ENCODE data around the gene FXYD3. TPM values are rescaled to one million over a fixed set of nuclear protein-coding genes. Genes with fewer than 3 reads are reported as not detected.

FXYD3 gene
- polyA plus RNA-seq, 1 of the 3 experiments (the other 2 are of a cell fraction), result not detected

DNA sequence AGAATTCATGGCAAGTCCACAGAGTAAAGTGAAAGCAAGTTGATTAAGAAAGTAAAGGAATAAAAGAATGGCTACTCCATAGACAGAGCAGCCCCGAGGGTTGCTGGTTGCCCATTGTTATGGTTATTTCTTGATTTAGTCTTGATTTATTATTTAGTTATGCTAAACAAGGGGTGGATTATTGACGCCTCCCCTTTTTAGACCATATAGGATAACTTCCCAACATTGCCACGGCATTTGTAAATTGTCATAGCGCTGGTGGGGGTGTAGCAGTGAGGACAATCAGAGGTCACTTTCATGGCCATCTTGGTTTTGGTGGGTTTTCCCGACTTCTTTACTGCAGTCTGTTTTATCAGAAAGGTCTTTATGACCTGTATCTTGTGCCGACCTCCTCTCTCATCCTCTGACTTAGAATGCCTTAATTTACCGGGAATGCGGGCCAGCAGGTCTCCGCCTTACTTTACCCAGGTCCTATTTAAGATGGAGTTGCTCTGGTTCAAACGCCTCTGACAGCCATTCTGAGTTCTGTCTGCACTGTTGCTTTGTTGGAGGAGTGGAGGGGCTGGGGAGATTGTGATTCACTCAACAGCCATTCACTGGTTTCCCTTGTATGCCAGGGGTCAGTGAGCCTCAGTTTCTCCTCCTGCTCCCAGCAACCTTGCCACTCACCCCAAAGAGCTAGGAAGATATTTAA is 46.5 kb upstream of the FXYD3 start:
- no peaks in the 10 kb centered on the region; a peak in 1 of 4 replicates for H3K4me1 ChIP-seq (ENCODE audit: control insufficient read depth in 1 of 2, insufficient read depth in 2 of 2, low read depth in 1 of 2, low read length in 1 of 2)
- no peak for TF ChIP-seq CHD2 (IDR thresholded peaks at IDR 0.05; ENCODE audit: low read length, partially characterized antibody)
- TF ChIP-seq CTCF (IDR thresholded peaks at IDR 0.05), result no peak
- no peak for TF ChIP-seq YY1 (IDR thresholded peaks at IDR 0.05; ENCODE audit: low read depth)
- no peak for TF ChIP-seq SIN3A (IDR thresholded peaks at IDR 0.05; ENCODE audit: borderline replicate concordance, low read depth, low read length)
- no peak for TF ChIP-seq FOXM1 (IDR thresholded peaks at IDR 0.05; ENCODE audit: low read depth)
- no peak for TF ChIP-seq MXI1 (IDR thresholded peaks at IDR 0.05; ENCODE audit: low read depth, low read length)
- no peak for TF ChIP-seq POLR2AphosphoS5 (IDR thresholded peaks at IDR 0.05; ENCODE audit: low read depth, low read length)
- no peak for TF ChIP-seq MEF2A (IDR thresholded peaks at IDR 0.05; ENCODE audit: borderline replicate concordance, low read depth)
- no peak for TF ChIP-seq TAF1 (IDR thresholded peaks at IDR 0.05; ENCODE audit: borderline replicate concordance, low read depth, low read length)
- TF ChIP-seq, protein P1, sequence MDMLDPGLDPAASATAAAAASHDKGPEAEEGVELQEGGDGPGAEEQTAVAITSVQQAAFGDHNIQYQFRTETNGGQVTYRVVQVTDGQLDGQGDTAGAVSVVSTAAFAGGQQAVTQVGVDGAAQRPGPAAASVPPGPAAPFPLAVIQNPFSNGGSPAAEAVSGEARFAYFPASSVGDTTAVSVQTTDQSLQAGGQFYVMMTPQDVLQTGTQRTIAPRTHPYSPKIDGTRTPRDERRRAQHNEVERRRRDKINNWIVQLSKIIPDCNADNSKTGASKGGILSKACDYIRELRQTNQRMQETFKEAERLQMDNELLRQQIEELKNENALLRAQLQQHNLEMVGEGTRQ (IDR thresholded peaks at IDR 0.05; ENCODE audit: borderline replicate concordance, low read depth, low read length), result no peak
- no peak for TF ChIP-seq FOXJ3 (CRISPR knock-in tag; IDR thresholded peaks at IDR 0.05)
- TF ChIP-seq, protein P2, sequence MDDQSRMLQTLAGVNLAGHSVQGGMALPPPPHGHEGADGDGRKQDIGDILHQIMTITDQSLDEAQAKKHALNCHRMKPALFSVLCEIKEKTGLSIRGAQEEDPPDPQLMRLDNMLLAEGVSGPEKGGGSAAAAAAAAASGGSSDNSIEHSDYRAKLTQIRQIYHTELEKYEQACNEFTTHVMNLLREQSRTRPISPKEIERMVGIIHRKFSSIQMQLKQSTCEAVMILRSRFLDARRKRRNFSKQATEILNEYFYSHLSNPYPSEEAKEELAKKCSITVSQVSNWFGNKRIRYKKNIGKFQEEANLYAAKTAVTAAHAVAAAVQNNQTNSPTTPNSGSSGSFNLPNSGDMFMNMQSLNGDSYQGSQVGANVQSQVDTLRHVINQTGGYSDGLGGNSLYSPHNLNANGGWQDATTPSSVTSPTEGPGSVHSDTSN (IDR thresholded peaks at IDR 0.05), result no peak
- TF ChIP-seq USF1 (IDR thresholded peaks at IDR 0.05; ENCODE audit: borderline replicate concordance, low read depth), result no peak
- no peak for TF ChIP-seq RAD21 (IDR thresholded peaks at IDR 0.05; ENCODE audit: low read length)
- TF ChIP-seq RCOR1 (IDR thresholded peaks at IDR 0.05; ENCODE audit: low read length), result no peak
- no peak for TF ChIP-seq IRF3 (IDR thresholded peaks at IDR 0.05; ENCODE audit: low read depth, low read length)
- no peak for TF ChIP-seq TCF12 (IDR thresholded peaks at IDR 0.05)
- no peak for TF ChIP-seq GABPA (IDR thresholded peaks at IDR 0.05; ENCODE audit: low read depth)
- no peak for TF ChIP-seq NRF1 (IDR thresholded peaks at IDR 0.05; ENCODE audit: low read depth, low read length)
- TF ChIP-seq RFX5 (IDR thresholded peaks at IDR 0.05; ENCODE audit: low read length), result no peak

More for the DNA sequence above, 46.5 kb upstream of the FXYD3 start:
- H3K4me2 ChIP-seq, result no peak overlapping the region
- no peaks in the 10 kb centered on the region for H3F3A ChIP-seq (replicated peaks; ENCODE audit: insufficient read depth)
- no peak overlapping the region for H3K9ac ChIP-seq
- H3K27ac ChIP-seq (ENCODE audit: low read depth in 2 of 2, low read length in 1 of 2), result no peak overlapping the region
- WGBS (ENCODE audit: low lambda C conversion rate), result 39% methylated on average over 10 of the region's 10 CpGs
- H4K20me1 ChIP-seq (ENCODE audit: insufficient read depth), result no peaks in the 10 kb centered on the region
- H2AFZ ChIP-seq (ENCODE audit: low read depth), result no peak overlapping the region
- H3K27me3 ChIP-seq (ENCODE audit: insufficient read depth), result no peaks in the 10 kb centered on the region
- ChIA-PET CTCF (interaction anchor here (0.7 to 3.9 kb wide), 9 partner anchors 9 to 77 kb away, joined by 3 to 65 read pairs (median 11); partner anchors contain the start of genes FXYD1, FXYD7 and LGI4), POLR2A (no interaction called here)
- no peak for DNase-seq
- no peaks in the 10 kb centered on the region for H3K9me2 ChIP-seq
- H3K4me3 ChIP-seq (ENCODE audit: low read depth in 2 of 2, low read length in 1 of 2), result no peak overlapping the region
- no peaks in the 10 kb centered on the region for H3K79me2 ChIP-seq (ENCODE audit: insufficient read depth)
- no peaks in the 10 kb centered on the region for H3K36me3 ChIP-seq (replicated peaks in 1 of 2; ENCODE audit: control insufficient read depth in 1 of 2, insufficient read depth in 2 of 2, low read length in 1 of 2)
- no peaks in the 10 kb centered on the region for H3K9me3 ChIP-seq

All from SK-N-SH (cell line).